PC-9 (cell line): ENCODE data around the gene CLEC5A. TPM values are rescaled to one million over a fixed set of nuclear protein-coding genes. Genes with fewer than 3 reads are reported as not detected.

ENCODE experiments used
- BruUV-seq: library from RNA; stranded (reverse); fragments of 400-500 nt; replicated peaks from 2 replicates; lab custom pipeline; 2021; lab: Mats Ljungman, UMichigan
- CTCF ChIA-PET: fragments of 300-600 bp; sonication (Branson Sonifier 250); formaldehyde crosslinking; loops from one replicate; lab custom pipeline; 2022; ENCODE audit warnings: antibody characterized with exemption; lab: Charles Lee
- POLR2A ChIA-PET: fragments of 300-600 bp; sonication (Branson Sonifier 250); formaldehyde crosslinking; loops from one replicate; lab custom pipeline; 2022; ENCODE audit warnings: antibody characterized with exemption; ENCODE audit not compliant: unreplicated experiment; lab: Charles Lee
- DNase-seq, 2 experiments: peaks; one replicate each; pipeline versions ENCODE4 v3.0.0 to v3.0.0-alpha.2; 2015 to 2022; ENCODE audit warnings: mixed read lengths in 1 of 2
- H2AFZ ChIP-seq: fragments of 200-600 bp; sonication (generic); 2 replicates; pipeline ENCODE4 v1.8.1; 2017; ENCODE audit warnings: antibody characterized with exemption
- H3F3A ChIP-seq: fragments of 200-600 bp; sonication (generic); 2 replicates; pipeline ENCODE4 v1.8.1; 2017; ENCODE audit warnings: antibody characterized with exemption, mild to moderate bottlenecking, low read depth; ENCODE audit not compliant: insufficient read depth
- H3K27ac ChIP-seq: fragments of 200-600 bp; sonication (generic); 2 replicates; pipeline ENCODE4 v1.6.1; 2016; ENCODE audit warnings: mixed run types
- H3K27me3 ChIP-seq: fragments of 200-600 bp; sonication (generic); 2 replicates; pipeline ENCODE4 v1.6.1; 2016; ENCODE audit warnings: low read depth, mixed run types; ENCODE audit not compliant: insufficient read depth
- H3K36me3 ChIP-seq: fragments of 200-600 bp; sonication (generic); 2 replicates; pipeline ENCODE4 v1.6.1; 2016; ENCODE audit warnings: low read depth, mixed run types
- H3K4me1 ChIP-seq: fragments of 200-600 bp; sonication (generic); replicated peaks from 2 replicates; pipeline ENCODE4 v1.6.1; 2016; ENCODE audit warnings: mixed run types; ENCODE audit not compliant: insufficient read depth
- H3K4me2 ChIP-seq: fragments of 200-600 bp; sonication (generic); 2 replicates; pipeline ENCODE4 v1.6.1; 2017; ENCODE audit warnings: mixed run types
- H3K4me3 ChIP-seq: fragments of 200-600 bp; sonication (generic); 2 replicates; pipeline ENCODE4 v1.6.1; 2016; ENCODE audit warnings: mixed run types
- H3K79me2 ChIP-seq: fragments of 200-600 bp; sonication (generic); 2 replicates; pipeline ENCODE4 v1.6.1; 2017; ENCODE audit warnings: low read depth, mixed run types
- H3K9me2 ChIP-seq: fragments of 200-600 bp; sonication (generic); 2 replicates; pipeline ENCODE4 v1.8.1; 2017; ENCODE audit warnings: mild to moderate bottlenecking; ENCODE audit not compliant: insufficient read depth
- H3K9me3 ChIP-seq: fragments of 200-600 bp; sonication (generic); 2 replicates; pipeline ENCODE4 v1.8.1; 2016; ENCODE audit warnings: low read depth; ENCODE audit not compliant: insufficient read depth
- H4K20me1 ChIP-seq: fragments of 200-600 bp; sonication (generic); 2 replicates; pipeline ENCODE4 v1.8.1; 2017; ENCODE audit not compliant: insufficient read depth
- EZH2 ChIP-seq: fragments of 200-600 bp; sonication (generic); IDR thresholded peaks from 2 replicates; pipeline ENCODE4 v1.8.0; 2017; ENCODE audit warnings: antibody characterized with exemption, low read depth
- intact Hi-C: fragments of 100-400 bp; cut with micrococcal nuclease; formaldehyde crosslinking; loops from one replicate; pipeline ENCODE4 v1.10.0; 2022; ENCODE audit not compliant: unreplicated experiment
- total RNA-seq: library from RNA; stranded (reverse); gene quantifications from 2 replicates; pipeline ENCODE4 v1.2.3, GENCODE V29; 2021
- TF ChIP-seq, protein P1 (sequence below): fragments of 200-600 bp; sonication (generic); conservative IDR thresholded peaks from 2 replicates; pipeline ENCODE4 v1.6.1; 2017; ENCODE audit warnings: mixed run types, antibody characterized with exemption, mild to moderate bottlenecking, moderate library complexity

Gene CLEC5A
- total RNA-seq, 1 experiment from 2014 or later: not detected

DNA sequence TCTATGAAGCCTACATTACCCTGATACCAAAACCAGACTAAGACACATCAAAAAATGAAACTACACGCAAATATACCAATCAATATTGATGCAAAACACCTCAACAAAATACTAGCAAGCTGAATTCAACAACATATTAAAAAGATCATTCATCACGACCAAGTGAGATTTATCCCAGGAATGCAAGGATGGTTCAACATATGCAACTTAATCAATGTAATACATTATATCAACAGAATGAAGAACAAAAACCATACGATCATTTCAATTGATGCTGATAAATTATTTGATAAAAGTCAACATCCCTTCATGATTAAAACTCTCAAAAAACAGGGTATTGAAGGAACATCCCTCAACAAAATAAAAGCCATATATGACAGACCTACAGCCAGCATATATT lies 5.7 kb downstream of the CLEC5A start:
- TF ChIP-seq EZH2: no peak
- no peaks in the 10 kb centered on the region for H3K9me2 ChIP-seq
- ChIA-PET POLR2A (no interaction called here), CTCF (no interaction called here)
- H2AFZ ChIP-seq: no peak overlapping the region
- no peaks in the 10 kb centered on the region for H3K36me3 ChIP-seq
- H3K27me3 ChIP-seq: no peaks in the 10 kb centered on the region
- no peaks in the 10 kb centered on the region for H3K4me1 ChIP-seq
- H3K4me3 ChIP-seq: no peak overlapping the region
- no peak overlapping the region for H3K4me2 ChIP-seq
- no peak overlapping the region for H3K27ac ChIP-seq
- H3F3A ChIP-seq: no peaks in the 10 kb centered on the region
- H3K9me3 ChIP-seq: 0 out of 2 replicates have a peak, but pooled peaks cover 8% of the 10 kb centered on the region
- no TSS peak for BruUV-seq
- H4K20me1 ChIP-seq: no peaks in the 10 kb centered on the region
- intact Hi-C loops: no loop called here
- no peak for DNase-seq
- no peaks in the 10 kb centered on the region for H3K79me2 ChIP-seq

DNA sequence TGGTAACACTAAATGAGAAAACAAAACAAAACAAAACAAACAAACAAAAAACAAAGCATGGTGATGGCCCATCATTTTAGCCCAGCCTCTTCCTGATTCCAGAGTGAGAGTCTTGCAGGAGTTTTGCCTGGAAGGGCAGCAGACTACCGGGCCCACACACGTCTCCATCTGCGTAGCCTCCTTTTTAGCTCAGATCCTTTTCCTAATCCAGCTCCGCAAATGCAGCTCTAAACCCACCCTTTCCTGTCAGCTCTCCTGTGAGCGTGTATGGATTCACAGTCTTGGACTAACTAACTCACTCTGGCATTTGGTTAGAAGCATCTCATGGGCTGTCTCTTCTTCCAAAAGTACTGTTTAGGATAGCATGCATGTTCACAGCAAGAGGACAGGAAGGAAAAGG lies 16.6 kb downstream of the CLEC5A start:
- H3K27me3 ChIP-seq: no peaks in the 10 kb centered on the region
- H3K9me2 ChIP-seq: no peaks in the 10 kb centered on the region
- intact Hi-C loops: no loop called here
- H2AFZ ChIP-seq: no peak overlapping the region
- H3K79me2 ChIP-seq: no peaks in the 10 kb centered on the region
- H3K9me3 ChIP-seq: no peaks in the 10 kb centered on the region
- H3K4me1 ChIP-seq: no peaks in the 10 kb centered on the region
- H3K4me2 ChIP-seq: no peak overlapping the region
- ChIA-PET POLR2A (no interaction called here), CTCF (no interaction called here)
- no peak for DNase-seq
- H3K27ac ChIP-seq: no peak overlapping the region
- no peaks in the 10 kb centered on the region for H3K36me3 ChIP-seq
- H4K20me1 ChIP-seq: no peaks in the 10 kb centered on the region
- no peaks in the 10 kb centered on the region for H3F3A ChIP-seq
- no peak overlapping the region for H3K4me3 ChIP-seq
- no TSS peak for BruUV-seq
- no peak for TF ChIP-seq EZH2
- TF ChIP-seq, protein P1, sequence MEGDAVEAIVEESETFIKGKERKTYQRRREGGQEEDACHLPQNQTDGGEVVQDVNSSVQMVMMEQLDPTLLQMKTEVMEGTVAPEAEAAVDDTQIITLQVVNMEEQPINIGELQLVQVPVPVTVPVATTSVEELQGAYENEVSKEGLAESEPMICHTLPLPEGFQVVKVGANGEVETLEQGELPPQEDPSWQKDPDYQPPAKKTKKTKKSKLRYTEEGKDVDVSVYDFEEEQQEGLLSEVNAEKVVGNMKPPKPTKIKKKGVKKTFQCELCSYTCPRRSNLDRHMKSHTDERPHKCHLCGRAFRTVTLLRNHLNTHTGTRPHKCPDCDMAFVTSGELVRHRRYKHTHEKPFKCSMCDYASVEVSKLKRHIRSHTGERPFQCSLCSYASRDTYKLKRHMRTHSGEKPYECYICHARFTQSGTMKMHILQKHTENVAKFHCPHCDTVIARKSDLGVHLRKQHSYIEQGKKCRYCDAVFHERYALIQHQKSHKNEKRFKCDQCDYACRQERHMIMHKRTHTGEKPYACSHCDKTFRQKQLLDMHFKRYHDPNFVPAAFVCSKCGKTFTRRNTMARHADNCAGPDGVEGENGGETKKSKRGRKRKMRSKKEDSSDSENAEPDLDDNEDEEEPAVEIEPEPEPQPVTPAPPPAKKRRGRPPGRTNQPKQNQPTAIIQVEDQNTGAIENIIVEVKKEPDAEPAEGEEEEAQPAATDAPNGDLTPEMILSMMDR: no peak

DNA sequence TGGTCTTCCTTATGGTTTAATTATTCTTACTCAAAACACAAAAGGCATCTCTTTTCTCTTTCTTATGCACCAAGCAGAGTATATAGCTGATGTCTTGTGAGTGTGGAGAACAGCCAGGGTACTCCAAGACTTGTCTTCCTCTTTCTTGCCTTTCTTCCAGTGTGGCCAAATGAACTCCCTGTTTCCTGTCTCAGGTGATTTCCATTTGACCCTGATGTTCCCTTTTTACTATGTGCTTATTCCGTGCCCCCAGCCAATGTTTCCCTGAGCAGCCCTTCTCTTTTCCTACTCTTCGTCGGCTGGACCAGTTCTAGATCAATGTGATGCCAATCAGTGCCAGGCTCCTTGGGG lies 18.0 kb downstream of the CLEC5A start:
- TF ChIP-seq, protein P1: no peak
- no peak for TF ChIP-seq EZH2
- ChIA-PET CTCF (no interaction called here), POLR2A (no interaction called here)
- no peaks in the 10 kb centered on the region for H3K36me3 ChIP-seq
- no peaks in the 10 kb centered on the region for H3K9me2 ChIP-seq
- no peak overlapping the region for H3K4me2 ChIP-seq
- H3K4me3 ChIP-seq: no peak overlapping the region
- no peaks in the 10 kb centered on the region for H3F3A ChIP-seq
- BruUV-seq: no TSS peak
- no peaks in the 10 kb centered on the region for H3K9me3 ChIP-seq
- no peak overlapping the region for H2AFZ ChIP-seq
- H3K4me1 ChIP-seq: no peaks in the 10 kb centered on the region
- H3K27me3 ChIP-seq: no peaks in the 10 kb centered on the region
- H3K79me2 ChIP-seq: no peaks in the 10 kb centered on the region
- H4K20me1 ChIP-seq: no peaks in the 10 kb centered on the region
- no peak overlapping the region for H3K27ac ChIP-seq
- no peak for DNase-seq
- intact Hi-C loops: no loop called here

DNA sequence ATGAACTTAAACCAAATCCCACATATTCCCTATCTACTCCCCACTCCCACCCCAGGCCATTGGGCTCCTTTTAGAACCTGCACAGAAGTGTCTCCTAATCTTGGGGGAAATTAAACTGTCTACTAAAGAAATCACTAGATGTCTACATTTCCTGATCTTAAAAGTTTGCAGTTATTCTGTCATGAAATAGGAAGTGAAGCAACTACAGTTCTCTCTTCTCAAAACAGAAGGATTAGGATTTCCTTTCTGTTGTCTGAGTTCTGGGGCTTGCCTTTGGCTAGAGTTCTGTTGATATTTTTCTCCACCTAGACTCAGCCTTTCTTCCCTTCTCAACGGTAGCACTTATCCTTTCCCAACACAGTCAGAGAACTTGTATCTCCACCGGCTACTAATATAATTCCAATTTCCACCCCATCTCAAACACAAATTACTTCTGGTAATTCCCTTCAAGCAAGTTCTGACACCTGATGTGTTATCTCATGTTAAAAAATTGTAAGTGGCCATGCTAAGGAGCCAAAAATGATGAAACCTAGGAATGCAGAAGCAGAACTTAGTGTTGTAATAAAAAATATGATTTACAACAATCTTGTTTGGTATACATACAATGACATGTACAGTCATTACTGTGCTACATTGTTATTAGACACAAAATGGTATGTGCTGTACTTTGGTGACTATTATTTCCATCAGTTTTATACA lies 18.5 kb downstream of the CLEC5A start:
- no peak overlapping the region for H2AFZ ChIP-seq
- H3K4me2 ChIP-seq: no peak overlapping the region
- no peak for DNase-seq
- no peaks in the 10 kb centered on the region for H3K4me1 ChIP-seq
- H3K9me2 ChIP-seq: no peaks in the 10 kb centered on the region
- no peaks in the 10 kb centered on the region for H3K36me3 ChIP-seq
- POLR2A ChIA-PET: no interaction called here
- TF ChIP-seq, protein P1: no peak
- intact Hi-C loops: no loop called here
- H4K20me1 ChIP-seq: no peaks in the 10 kb centered on the region
- CTCF ChIA-PET: no interaction called here
- no peaks in the 10 kb centered on the region for H3K27me3 ChIP-seq
- H3K4me3 ChIP-seq: no peak overlapping the region
- H3K27ac ChIP-seq: no peak overlapping the region
- no peaks in the 10 kb centered on the region for H3K79me2 ChIP-seq
- no TSS peak for BruUV-seq
- no peaks in the 10 kb centered on the region for H3K9me3 ChIP-seq
- no peaks in the 10 kb centered on the region for H3F3A ChIP-seq
